GM21619 (cell line): ENCODE results near the gene CEP128.
A peak's percentile ranks its signal among the peaks of the same experiment; 100 is the strongest.

Experiments used
- ATAC-seq: cut with Tn5 transposase; IDR thresholded peaks from one replicate; pipeline ENCODE4 v1.9.1; 2021; ENCODE audit not compliant: unreplicated experiment

CEP128 gene

GRCh38 chr14:80621701-80622100, 319.8 kb downstream of the CEP128 start:
- ATAC-seq, result peak; percentile 91

GRCh38 chr14:80620434-80620833, 321.1 kb downstream of the CEP128 start:
- no peak for ATAC-seq

GRCh38 chr14:80618751-80619329, 322.7 kb downstream of the CEP128 start:
- ATAC-seq, result no peak

- peak; percentile 89 for ATAC-seq
Observed at GRCh38 chr14:80615831-80616230, 325.7 kb downstream of the CEP128 start.

DNA sequence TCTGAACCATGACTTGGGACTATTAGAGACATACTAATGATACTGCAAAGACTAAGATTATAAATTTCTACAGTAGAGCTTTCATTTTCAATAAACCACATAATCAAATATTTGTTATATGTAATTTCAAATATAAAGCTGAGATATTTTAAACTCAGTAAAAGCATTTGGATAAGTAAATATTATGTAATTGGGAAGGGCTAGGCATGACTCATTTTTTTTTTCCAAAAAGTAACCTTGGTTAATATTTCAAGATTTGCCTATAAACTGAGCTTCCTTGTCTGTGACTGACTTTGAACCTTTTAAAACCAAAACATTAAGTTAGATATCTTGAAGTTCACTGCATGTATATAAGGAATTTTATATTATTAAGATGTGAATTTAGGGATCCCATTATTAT, 332.5 kb downstream of the CEP128 start:
- ATAC-seq, result no peak

DNA sequence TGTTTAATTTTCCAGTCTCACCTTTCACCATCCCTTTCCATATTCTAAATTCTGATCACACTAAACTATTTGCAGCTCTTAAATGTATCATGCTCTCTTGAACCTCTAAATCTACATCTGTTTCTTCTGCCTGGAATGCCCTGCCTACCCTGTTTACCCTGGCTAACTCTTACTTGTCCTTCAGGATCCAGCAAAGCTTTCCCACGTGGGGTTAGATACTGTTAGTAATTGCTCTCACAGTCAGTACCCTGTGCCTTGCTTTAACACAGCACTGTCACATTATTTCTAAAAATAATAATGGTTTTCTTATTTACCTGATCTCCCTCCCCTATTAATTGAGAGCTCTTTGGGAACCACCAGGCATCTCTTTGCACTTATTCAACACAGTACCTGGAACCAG, 333.0 kb downstream of the CEP128 start:
- ATAC-seq, result no peak

- no peak for ATAC-seq
Observed at GRCh38 chr14:80607430-80608190, 333.9 kb downstream of the CEP128 start.

DNA sequence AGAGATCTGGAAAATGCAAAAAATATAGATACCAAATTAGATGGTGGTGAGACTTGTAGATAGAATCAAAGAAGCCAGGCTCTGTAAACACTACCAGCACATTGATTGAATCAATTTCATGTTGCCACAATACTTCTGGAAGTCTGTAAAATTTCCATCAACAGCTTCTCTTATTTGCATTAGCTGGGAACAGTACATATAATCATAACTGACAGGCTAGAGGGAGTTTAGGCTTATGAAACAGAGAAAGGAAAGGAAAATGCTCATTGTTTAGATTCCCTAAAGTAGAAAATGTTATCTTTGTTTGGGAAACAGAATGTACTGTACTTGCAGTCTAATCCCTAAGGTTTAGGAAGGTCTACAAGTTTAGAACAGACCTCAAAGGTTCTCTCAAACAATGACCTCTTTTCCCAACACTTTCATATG, 335.2 kb downstream of the CEP128 start:
- no peak for ATAC-seq

DNA sequence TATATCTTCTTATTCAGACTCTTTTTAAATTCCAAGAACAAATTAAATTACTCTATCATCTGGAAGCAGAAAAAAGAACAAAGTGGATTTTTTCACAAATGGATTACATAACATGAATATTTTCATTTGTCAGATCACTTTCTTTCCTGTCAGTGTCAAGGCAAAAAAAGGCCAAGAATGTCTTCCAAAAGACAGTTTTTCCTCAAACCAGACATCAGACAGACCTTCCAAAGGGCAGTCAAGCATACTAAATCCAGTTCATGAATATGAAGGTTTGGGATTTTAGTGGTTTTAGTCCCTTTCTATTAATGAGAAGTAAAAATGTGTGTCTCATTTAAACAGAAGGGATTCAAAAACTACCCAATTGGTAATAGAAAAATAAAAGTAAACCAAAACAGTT, 336.0 kb downstream of the CEP128 start:
- no peak for ATAC-seq

GRCh38 chr14:80602946-80603345, 338.6 kb downstream of the CEP128 start:
- no peak for ATAC-seq

DNA sequence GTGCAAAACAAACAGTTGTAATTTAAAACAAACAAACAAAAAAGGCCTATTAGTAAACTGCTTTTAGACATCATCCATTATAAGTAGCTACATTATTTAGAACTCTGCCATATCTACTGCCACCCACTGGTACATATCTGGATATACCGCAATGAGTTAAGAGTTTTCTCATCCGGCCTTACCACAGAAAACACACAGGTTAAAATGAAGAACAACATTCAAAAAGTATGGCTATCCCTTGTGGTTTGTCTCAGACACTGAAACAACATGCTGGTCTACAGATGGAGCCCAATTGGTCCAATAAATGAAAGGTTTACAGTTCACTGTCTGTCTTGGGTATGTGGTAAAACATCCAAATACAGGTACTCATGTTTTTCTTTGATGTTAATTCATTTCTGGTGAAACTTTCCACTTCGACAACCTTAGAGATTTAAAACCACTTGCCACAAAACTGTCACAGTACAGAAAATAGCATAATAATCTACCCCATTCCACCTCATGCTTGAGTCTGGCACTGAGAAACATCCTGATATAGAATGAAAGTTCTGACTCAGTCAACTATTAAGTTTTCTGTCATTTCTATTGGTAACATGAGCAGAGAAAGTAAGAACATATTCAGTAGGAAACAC, 354.3 kb downstream of the CEP128 start:
- peak; percentile 96 for ATAC-seq

- ATAC-seq, result no peak
Observed at GRCh38 chr14:80586131-80586530, 355.4 kb downstream of the CEP128 start.

DNA sequence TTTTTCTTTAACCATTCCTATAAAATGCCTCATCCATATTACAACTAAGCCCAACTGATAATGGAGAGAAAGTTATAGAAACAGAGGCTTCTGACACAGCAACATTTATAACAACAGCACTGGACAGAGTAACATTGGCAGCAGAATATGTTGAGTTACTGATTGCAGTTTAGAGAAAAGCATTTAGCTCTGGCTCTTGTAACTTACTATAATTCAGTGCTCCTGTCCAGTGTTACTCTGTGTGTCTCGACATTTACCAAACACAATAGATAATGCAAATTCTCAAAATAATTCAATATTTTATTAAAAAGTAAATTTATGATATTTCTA, 356.1 kb downstream of the CEP128 start:
- ATAC-seq, result no peak

GRCh38 chr14:80584744-80585505, 356.6 kb downstream of the CEP128 start:
- no peak for ATAC-seq

- no peak for ATAC-seq
Observed at GRCh38 chr14:80577599-80577998, 363.9 kb downstream of the CEP128 start.

DNA sequence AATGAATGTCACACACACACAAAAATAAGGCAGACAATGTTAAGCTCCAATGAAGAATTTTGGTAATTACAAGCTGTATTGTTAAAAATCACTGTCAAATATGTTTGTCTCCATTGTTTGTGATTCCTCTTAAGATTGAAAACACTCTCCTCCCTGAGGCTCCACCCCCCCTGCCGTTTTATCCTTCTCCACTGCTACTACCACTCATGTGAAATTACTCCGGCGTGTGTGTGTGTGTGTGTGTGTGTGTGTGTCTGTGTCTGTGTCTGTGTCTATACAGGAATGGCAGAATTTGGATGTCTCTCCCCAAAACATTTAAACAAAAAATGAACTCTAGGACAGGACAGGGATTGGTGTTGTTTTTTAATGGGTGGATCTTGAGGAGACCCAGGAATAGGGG, 365.1 kb downstream of the CEP128 start:
- ATAC-seq, result no peak

GRCh38 chr14:80575763-80576162, 365.8 kb downstream of the CEP128 start:
- no peak for ATAC-seq

DNA sequence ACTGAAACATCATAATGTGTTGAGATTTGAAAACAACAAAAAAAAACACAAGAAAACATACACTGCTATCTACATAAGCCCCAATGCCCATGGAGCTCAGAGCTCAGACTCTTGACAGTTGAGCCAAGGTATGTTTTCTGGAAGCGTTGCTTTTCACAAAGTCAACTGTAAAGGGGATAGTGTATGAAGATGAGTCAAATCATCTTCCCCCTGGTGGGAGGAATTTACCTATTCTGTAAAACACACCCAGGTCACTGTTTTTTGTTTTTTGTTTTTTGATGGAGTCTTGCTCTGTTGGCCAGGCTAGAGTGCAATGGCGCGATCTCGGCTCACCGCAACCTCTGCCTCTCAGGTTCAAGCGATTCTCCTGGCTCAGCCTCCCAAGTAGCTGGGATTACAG, 368.9 kb downstream of the CEP128 start:
- ATAC-seq, result no peak

GRCh38 chr14:80570930-80571298, 370.6 kb downstream of the CEP128 start:
- ATAC-seq, result no peak

DNA sequence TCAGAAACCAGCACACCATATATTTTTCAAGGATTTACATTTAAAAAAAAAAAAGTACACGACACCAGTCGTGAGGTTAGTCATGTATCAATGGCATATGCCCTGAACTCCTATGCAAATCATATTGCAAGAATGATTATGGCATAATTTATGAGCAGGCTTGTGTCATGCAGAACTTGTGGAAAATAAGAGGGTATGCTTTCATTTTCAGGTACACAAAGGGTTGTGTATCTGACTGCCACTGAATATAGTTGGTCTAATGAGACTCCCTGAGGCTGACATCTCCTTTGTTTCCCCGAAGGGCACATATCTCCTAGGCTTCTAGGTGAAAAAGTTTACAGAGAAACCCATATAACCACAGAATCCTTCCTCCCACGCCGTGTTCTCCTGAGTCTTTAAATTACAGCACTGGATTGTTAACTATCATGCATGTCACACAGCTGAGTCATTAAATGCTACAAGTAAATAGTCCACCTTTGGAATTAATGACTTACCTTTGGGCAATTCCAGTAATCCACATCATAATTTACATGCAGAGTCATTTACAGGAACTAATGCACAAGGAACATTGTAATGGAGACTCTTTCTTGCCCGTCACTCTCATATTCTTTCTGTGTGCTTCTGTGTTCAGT, 373.5 kb downstream of the CEP128 start:
- ATAC-seq, result no peak

GRCh38 chr14:80565001-80565400, 376.5 kb downstream of the CEP128 start:
- ATAC-seq, result no peak
